HG03280 (cell line): ENCODE data around the gene TC2N.
"Not testable (repeated sequence)": the region's sequence is repeated elsewhere in the genome, so short reads cannot be mapped to it uniquely, and the experiment has no call there.

Source experiments
- ATAC-seq: cut with Tn5 transposase; IDR thresholded peaks from one replicate; pipeline ENCODE4 v1.9.1; 2021; ENCODE audit warnings: mild to moderate bottlenecking, moderate library complexity; ENCODE audit not compliant: unreplicated experiment

The TC2N gene

DNA sequence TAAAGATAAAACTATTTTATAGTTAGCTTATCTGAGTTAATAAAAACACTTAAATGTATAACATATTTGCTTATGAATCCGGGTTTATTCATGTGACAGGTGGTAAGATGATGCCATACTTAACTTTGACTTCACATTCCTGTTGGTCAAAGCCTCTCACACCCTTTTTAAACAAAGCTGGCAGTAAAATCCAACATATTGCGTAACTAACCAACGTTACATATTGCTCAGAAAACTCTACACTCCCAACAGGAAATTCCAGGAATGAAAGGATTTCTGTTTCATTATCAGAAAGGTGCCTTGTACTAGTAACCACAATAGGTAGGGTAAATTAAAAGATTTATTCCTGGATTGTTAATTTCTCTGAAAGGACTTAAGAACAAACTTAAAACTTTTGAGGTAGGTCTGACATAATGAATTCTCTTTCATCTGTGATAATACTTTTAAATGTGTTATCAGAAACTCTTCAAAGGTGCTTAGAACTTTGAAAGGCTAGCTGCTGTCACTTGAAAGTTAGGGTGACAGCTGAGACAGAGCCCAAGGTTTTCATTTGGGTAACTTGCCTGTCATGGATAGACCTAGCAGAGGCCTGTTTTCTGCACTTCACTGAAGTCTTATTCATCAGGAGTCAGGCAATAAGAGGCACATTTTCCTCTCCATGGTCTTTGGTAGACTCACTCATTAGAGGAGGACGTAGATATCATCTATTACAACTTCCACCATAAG, 111.6 kb downstream of the TC2N start:
- no peak for ATAC-seq

DNA sequence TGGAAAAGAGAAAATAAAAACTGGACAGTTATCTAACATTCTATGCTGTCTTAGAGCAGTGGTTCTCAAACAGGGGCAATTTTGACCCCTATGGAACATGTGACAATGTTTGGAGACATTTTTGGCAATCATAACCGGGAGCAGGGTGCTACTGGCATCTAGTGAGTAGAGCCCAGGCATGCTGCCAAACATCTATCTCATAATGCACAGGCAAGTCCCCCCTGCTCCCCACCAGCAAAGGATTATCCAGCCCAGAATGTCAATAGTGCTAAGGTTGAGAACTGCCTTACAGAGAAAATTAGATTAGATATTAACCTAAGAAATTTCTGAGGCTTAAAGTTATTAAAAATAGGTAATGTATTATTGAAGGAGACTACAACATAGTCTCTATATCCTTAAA, 112.5 kb downstream of the TC2N start:
- ATAC-seq = no peak

GRCh38 chr14:91754185-91754584, 113.2 kb downstream of the TC2N start:
- ATAC-seq = no peak

GRCh38 chr14:91753501-91754128, 113.7 kb downstream of the TC2N start:
- no peak for ATAC-seq

GRCh38 chr14:91752961-91753360, 114.4 kb downstream of the TC2N start:
- ATAC-seq = no peak

DNA sequence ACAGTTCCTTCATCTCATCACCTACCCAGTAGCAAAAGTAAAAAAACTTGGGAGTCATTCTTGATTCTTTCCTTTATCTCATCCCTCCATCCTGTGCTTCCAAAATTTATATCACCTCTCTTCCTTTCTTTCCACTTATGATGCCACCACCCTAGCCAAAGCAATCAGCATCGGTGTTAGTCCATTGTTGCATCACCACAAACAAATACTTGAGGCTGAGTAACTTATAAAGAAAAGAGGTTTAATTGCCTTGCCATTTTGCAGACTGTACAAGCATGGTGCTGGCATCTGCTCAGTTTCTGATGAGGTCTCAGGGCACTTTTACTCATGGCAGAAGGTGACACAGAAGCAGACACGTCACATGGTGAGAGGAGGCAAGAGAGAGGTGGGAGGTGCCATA, 115.6 kb downstream of the TC2N start:
- ATAC-seq = no peak

DNA sequence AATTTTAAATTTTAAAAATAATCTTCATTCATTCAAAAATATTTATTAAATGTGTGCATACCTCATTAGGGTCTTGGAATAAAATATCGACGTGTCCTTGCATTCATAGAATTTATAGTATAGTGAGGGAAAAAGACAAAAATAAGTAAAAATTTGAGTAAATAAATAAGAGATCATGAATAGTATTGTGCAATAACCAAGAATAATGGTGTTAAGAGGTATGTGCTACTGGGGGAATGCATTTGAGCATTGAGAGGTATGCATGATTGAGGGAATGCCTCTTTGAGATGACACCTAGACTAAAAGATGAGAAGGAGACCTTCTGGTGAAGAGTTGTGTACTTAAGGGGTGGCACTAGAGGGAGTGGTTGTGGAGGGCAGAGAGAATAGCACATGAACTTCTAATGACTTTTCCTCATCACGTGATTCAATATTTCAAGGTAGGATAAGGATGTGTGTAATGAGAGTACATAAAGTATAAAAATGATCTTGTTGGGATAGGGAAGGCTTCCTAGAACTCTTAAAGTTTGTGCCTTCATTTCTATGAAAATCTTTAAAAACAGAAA, 116.6 kb downstream of the TC2N start:
- no peak for ATAC-seq

DNA sequence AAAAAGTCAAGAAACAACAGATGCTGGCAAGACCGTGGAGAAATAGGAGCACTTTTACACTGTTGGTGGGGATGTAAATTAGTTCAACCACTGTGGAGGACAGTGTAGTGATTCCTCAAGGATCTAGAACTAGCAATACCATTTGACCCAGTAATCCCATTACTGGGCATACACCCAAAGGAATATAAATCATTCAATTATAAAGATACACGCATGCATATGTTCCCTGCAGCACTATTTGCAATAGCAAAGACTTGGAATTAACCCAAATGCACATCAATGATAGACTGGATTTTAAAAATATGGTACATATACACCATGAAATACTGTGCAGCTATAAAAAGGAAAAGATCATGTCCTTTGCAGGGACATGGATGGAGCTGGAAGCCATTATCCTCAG, 117.5 kb downstream of the TC2N start:
- no peak for ATAC-seq

GRCh38 chr14:91748049-91748448, 119.3 kb downstream of the TC2N start:
- no peak for ATAC-seq

GRCh38 chr14:91745344-91745743, 122.0 kb downstream of the TC2N start:
- no peak for ATAC-seq

DNA sequence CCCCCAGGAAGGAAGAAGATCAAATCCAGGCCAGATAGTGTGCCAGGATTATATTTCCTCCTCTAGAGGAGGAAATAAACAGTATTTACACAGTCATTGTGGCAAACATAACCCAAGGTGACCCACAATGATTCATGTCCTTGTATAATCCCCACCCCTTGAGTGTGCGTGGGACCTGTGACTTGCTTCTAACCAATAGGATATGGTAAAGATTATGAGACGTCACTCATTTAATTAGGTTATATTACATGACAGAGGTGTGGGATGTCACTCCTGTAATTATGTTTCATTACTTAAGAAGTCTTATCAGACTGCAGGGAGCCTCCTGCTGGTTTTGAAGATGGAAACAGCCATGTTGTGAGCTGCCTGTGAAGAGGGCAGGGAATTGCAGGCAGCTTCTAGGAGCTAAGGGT, 123.3 kb downstream of the TC2N start:
- no peak for ATAC-seq

DNA sequence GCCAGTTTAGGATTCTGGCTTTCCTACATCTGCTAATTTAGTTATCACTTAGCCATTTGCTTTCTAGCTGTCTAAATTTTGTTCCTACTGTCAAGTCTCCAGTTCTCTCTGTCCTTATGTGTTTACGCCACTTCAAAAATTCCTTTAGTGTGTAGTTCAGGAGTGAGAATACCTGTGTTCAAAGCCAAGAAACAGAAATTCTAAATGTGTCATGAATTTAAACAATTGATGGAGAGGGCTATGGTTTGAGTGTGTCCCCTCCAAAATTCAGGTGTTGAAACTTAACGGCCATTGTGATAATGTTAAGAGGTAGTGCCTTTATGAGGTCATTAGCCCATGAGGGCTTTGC, 124.1 kb downstream of the TC2N start:
- no peak for ATAC-seq

DNA sequence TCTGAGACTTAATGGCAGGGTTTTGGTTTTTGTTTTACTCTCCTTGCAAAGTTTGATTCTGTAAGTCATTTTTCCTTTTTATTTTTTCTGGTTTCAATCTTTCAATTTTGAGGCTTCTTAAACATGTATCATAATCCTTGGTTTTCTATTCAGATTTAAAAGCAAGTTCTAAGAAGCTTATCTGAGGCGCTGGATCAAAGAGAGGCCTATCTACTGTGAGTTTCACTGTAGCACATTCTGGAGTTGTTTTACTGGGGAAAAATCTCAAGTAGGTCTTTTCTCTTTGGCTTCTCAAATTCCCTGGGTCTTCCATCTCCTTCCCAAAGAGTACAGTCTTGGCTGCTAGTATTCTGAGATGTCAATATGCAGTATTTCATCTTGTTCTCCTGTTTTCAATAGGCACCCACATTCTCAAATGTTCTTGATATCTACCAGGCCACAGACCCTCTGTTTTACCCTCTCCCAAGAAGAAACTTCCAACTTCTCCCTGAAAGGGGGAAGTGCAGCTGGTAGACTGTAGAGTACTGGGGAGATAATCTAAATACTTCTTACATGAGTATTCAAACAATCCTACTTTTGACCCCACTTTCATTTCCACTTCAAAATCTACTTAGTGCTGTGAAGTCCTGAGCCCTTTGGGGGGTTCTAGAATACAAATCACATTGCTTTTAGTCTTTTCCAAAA, 124.6 kb downstream of the TC2N start:
- ATAC-seq = no peak

DNA sequence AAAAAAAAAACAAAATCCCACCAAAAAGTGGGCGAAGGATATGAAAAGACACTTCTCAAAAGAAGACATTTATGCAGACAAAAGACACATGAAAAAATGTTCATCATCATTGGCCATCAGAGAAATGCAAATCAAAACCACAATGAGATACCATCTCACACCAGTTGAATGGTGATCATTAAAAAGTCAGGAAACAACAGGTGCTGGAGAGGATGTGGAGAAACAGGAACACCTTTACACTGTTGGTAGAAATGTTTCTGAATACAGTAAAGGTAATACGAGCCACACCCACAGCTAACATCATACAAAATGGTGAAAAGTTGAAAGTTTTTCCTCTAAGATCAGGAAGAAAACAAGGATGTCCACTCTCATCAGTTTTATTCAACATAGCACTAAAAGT, 127.5 kb downstream of the TC2N start:
- ATAC-seq = not testable (repeated sequence)

DNA sequence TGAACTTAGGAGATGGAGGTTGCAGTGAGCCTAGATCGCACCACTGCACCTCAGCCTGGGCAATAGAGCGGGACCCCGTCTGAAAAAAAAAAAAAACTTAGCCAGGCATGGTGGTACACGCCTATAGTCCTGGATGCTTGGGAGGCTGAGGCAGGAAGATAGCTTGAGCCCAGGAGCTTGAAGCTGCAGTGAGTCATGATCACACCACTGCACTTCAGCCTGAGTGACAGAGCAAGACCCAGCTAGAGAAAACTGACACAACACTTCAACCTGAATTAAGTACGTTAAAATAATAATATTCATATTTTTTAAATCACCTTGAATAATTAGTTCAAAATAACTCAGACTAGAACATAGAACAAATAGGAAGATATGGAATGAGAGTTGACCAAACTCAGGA, 129.7 kb downstream of the TC2N start:
- ATAC-seq = no peak

- no peak for ATAC-seq
Measured at GRCh38 chr14:91732859-91733477, 134.4 kb downstream of the TC2N start.

GRCh38 chr14:91732439-91732838, 134.9 kb downstream of the TC2N start:
- no peak for ATAC-seq

GRCh38 chr14:91731986-91732385, 135.3 kb downstream of the TC2N start, which contains the start of gene CATSPERB:
TSS of gene CATSPERB (minus strand) at chr14:91732086. CDS start at chr14:91729479, 2,607 bp downstream.
- no peak for ATAC-seq

- ATAC-seq = no peak
Measured at GRCh38 chr14:91731018-91731417, 136.3 kb downstream of the TC2N start.

DNA sequence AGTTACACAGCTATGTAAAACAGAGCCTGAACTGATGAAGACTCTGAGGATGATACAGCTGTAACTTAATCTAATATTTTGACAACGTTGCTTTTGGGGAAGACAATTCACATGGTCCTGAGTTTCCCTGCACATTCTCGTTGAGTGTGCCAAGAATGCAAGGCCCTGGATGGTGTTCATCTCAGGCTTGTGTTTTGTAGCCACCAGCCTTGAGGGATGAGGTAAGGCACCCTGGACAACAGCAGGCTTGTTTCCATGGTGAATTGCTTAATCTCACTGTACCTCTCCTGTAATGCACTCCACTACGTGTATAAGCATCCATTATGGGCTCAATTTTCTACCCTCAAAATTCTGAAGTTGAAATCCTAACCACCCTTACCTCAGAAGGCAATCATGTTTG, 137.6 kb downstream of the TC2N start:
- ATAC-seq = no peak
